CD4-positive, CD25-positive, alpha-beta regulatory T cell (primary cell): ENCODE results near the gene MEOX1. TPM values are rescaled to one million over a fixed set of nuclear protein-coding genes. Genes with fewer than 3 reads are reported as not detected.

Experiments
- ATAC-seq, 2 donors: fragments of 150-1000 bp; cut with Tn5 transposase; one replicate each; pipeline ENCODE4 v1.10.0; 2021; ENCODE audit warnings: low read depth in 2 of 2, moderate number of reproducible peaks in 2 of 2, moderate library complexity in 1 of 2
- DNase-seq, 3 donors: peaks; one replicate each; pipeline versions ENCODE4 v3.0.0 to v3.0.0-alpha.2; 2012 to 2022; ENCODE audit warnings: mixed read lengths in 1 of 3
- H3K27ac ChIP-seq: one replicate; pipeline ENCODE4 v1.7.0; 2013; ENCODE audit warnings: mild to moderate bottlenecking, low read length; ENCODE audit not compliant: insufficient read depth, poor library complexity, severe bottlenecking
- H3K27me3 ChIP-seq: one replicate; pipeline ENCODE4 v1.7.0; 2013; ENCODE audit warnings: low read length; ENCODE audit not compliant: control insufficient read depth, insufficient read depth
- H3K36me3 ChIP-seq: one replicate; pipeline ENCODE4 v1.7.0; 2013; ENCODE audit warnings: mild to moderate bottlenecking, low read length, moderate library complexity; ENCODE audit not compliant: control insufficient read depth, insufficient read depth
- H3K4me1 ChIP-seq: 2 replicates; pipeline ENCODE4 v1.7.0; 2013; ENCODE audit warnings: mild to moderate bottlenecking, low read length; ENCODE audit not compliant: insufficient read depth, control insufficient read depth, poor library complexity, severe bottlenecking
- H3K4me3 ChIP-seq: one replicate; pipeline ENCODE4 v1.7.0; 2013; ENCODE audit warnings: low read depth, mild to moderate bottlenecking, low read length, moderate library complexity
- H3K9me3 ChIP-seq, 2 experiments: 1 replicate in 1 of 2; 2 replicates in 1 of 2; pipeline ENCODE4 v1.7.0; 2013; ENCODE audit warnings: low read length in 2 of 2, mild to moderate bottlenecking in 1 of 2, moderate library complexity in 1 of 2; ENCODE audit not compliant: control insufficient read depth in 2 of 2
- H3K27ac Mint-ChIP-seq, 3 donors: one replicate each; pipeline ENCODE4 v1.8.0; 2020 to 2022; ENCODE audit warnings: mild to moderate bottlenecking in 3 of 3, mixed read lengths in 3 of 3, moderate library complexity in 2 of 3
- H3K27me3 Mint-ChIP-seq: one replicate; pipeline ENCODE4 v1.8.0; 2022; ENCODE audit warnings: mild to moderate bottlenecking, mixed read lengths
- H3K36me3 Mint-ChIP-seq: one replicate; pipeline ENCODE4 v1.8.0; 2020; ENCODE audit warnings: mixed read lengths
- H3K4me1 Mint-ChIP-seq, 4 donors: one replicate each; pipeline ENCODE4 v1.8.0; 2020 to 2022; ENCODE audit warnings: mixed read lengths in 4 of 4, mild to moderate bottlenecking in 1 of 4
- H3K4me3 Mint-ChIP-seq, 4 donors: one replicate each; pipeline ENCODE4 v1.8.0; 2020 to 2022; ENCODE audit warnings: mild to moderate bottlenecking in 4 of 4, mixed read lengths in 4 of 4, moderate library complexity in 3 of 4
- H3K9me3 Mint-ChIP-seq, 7 donors: one replicate each; pipeline ENCODE4 v1.8.0; 2020 to 2022; ENCODE audit warnings: mixed read lengths in 7 of 7, mild to moderate bottlenecking in 3 of 7, moderate library complexity in 2 of 7
- polyA plus RNA-seq, 4 donors: library from polyadenylated mRNA; unstranded; fragments of 300-500 nt; fragmentation: Illumina TruSeq; gene quantifications; one replicate each; pipeline ENCODE4 v1.2.3, GENCODE V29; 2021
- total RNA-seq: library from RNA; stranded (reverse); gene quantifications from one replicate; pipeline ENCODE4 v1.2.3, GENCODE V29; 2022

The MEOX1 gene
- total and polyA plus RNA-seq, 5 donors from 2014 or later, result 15.3 to 36.5 (median 29.7) TPM

- no peak overlapping the region for H3K4me3 Mint-ChIP-seq
- ATAC-seq, result no peak
These were observed 37.7 kb upstream of the MEOX1 start for GRCh38 chr17:43699438-43699756.

GRCh38 chr17:43698678-43699437 is 37.1 kb upstream of the MEOX1 start:
- Mint-ChIP-seq H3K36me3 (no peaks in the 10 kb centered on the region), H3K4me1 (peaks cover 0 to 13% (median 10%) of the 10 kb centered on the region in 4 donors), H3K27me3 (peaks cover 12% of the 10 kb centered on the region), H3K4me3 (no peak overlapping the region), H3K9me3 (no peaks in the 10 kb centered on the region), H3K27ac (no peak overlapping the region)
- Histone ChIP-seq H3K4me1 (peaks cover 10% of the 10 kb centered on the region), H3K36me3 (no peaks in the 10 kb centered on the region), H3K27me3 (peaks cover 2% of the 10 kb centered on the region), H3K9me3 (no peaks in the 10 kb centered on the region), H3K4me3 (no peak overlapping the region), H3K27ac (no peak overlapping the region)
- DNase-seq (no peak), ATAC-seq (no peak)

More at GRCh38 chr17:43699438-43699756, 37.7 kb upstream of the MEOX1 start:
- Mint-ChIP-seq H3K27ac (no peak overlapping the region), H3K4me1 (peaks cover 0 to 13% (median 9%) of the 10 kb centered on the region in 4 donors), H3K27me3 (peaks cover 12% of the 10 kb centered on the region), H3K36me3 (no peaks in the 10 kb centered on the region), H3K9me3 (no peaks in the 10 kb centered on the region)
- Histone ChIP-seq H3K9me3 (no peaks in the 10 kb centered on the region), H3K27me3 (peaks cover 2% of the 10 kb centered on the region), H3K27ac (no peak overlapping the region), H3K4me3 (no peak overlapping the region), H3K36me3 (no peaks in the 10 kb centered on the region), H3K4me1 (peaks cover 10% of the 10 kb centered on the region)
- no peak for DNase-seq

- Histone ChIP-seq H3K4me1 (peaks cover 10% of the 10 kb centered on the region), H3K4me3 (no peak overlapping the region), H3K36me3 (no peaks in the 10 kb centered on the region), H3K27me3 (peaks cover 2% of the 10 kb centered on the region), H3K27ac (no peak overlapping the region), H3K9me3 (no peaks in the 10 kb centered on the region)
- peaks cover 12% of the 10 kb centered on the region for H3K27me3 Mint-ChIP-seq
- ATAC-seq (no peak), DNase-seq (no peak)
- H3K4me1 Mint-ChIP-seq, result peaks cover 0 to 13% (median 10%) of the 10 kb centered on the region in 4 donors
- no peaks in the 10 kb centered on the region for H3K9me3 Mint-ChIP-seq
- H3K27ac Mint-ChIP-seq, result no peak overlapping the region
- no peak overlapping the region for H3K4me3 Mint-ChIP-seq
- H3K36me3 Mint-ChIP-seq, result no peaks in the 10 kb centered on the region
These were observed 36.2 kb upstream of the MEOX1 start for GRCh38 chr17:43697937-43698336.

DNA sequence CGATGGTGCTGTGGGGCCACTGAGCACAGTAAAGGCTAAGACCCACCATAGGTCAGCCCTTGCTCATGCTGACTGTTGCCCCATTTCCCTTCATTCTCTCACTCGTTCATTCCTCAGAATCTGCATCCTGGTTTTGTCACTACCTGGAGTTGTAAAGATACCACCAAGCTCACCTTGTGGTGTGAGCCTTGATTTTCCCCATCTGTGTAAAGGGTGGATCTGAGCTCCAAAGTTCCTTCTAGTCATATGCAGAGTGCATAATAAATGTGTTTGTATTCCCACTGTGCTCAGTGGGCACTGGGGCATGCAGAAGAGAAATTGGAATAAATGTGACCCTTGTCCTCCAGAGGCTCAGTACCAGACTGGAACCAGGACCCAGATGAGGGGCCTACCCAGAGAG is 35.2 kb upstream of the MEOX1 start:
- peaks cover 2% of the 10 kb centered on the region for H3K27me3 ChIP-seq
- no peak overlapping the region for H3K27ac ChIP-seq
- Mint-ChIP-seq H3K27ac (no peak overlapping the region), H3K9me3 (no peaks in the 10 kb centered on the region), H3K27me3 (peaks cover 12% of the 10 kb centered on the region), H3K4me3 (no peak overlapping the region), H3K36me3 (no peaks in the 10 kb centered on the region), H3K4me1 (peaks cover 0 to 13% (median 10%) of the 10 kb centered on the region in 4 donors)
- H3K4me3 ChIP-seq, result no peak overlapping the region
- H3K36me3 ChIP-seq, result no peaks in the 10 kb centered on the region
- no peaks in the 10 kb centered on the region for H3K9me3 ChIP-seq
- H3K4me1 ChIP-seq, result peaks cover 10% of the 10 kb centered on the region
- no peak for DNase-seq
- ATAC-seq, result no peak

DNA sequence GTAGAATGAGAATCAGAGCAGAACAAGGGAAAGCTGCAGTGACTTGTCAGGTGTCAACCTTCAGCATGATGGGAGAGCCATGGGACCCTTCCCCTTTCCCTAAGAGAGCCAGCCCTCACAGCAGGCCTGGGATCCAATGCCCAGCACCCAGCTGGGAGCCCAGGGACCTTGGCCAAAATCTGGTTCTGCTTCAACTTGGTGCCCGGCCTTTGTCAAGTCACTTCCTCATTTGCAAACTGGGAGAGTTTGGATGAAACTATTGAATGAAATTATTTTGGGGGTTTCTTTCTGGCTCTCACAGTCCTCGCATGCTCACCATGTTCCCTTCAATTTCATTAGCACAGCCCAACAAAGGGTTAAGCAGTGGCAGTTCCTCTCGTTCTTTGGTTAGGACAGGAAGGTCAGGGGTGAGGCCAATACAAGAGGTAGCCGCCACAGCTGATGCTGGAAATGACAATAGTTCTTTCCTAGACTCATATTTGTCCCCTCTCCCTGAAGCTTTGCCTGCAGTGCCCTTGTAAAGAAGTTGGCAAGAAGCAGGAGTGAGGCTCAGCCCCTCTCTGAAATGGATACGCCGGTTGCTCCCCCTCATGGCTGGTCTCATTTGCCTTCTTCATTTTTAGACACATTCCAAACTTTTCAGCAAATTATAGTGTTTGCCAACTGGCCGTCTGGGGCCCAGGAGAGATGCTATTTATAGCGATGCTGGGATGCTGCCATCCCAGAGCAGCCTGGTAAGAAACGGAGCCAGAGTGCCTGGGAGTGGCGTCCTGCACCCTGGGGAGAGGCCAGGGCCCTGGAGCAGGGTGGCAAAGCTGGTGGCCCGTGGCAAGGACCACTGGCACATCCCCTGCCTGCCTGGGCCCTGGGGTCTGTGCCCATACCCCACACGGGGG is 34.5 kb upstream of the MEOX1 start:
- Histone ChIP-seq H3K27ac (no peak overlapping the region), H3K27me3 (peaks cover 2% of the 10 kb centered on the region), H3K4me3 (no peak overlapping the region), H3K4me1 (peaks cover 6% of the 10 kb centered on the region), H3K36me3 (no peaks in the 10 kb centered on the region), H3K9me3 (no peaks in the 10 kb centered on the region)
- DNase-seq (no peak), ATAC-seq (no peak)
- Mint-ChIP-seq H3K9me3 (no peaks in the 10 kb centered on the region), H3K4me3 (no peak overlapping the region), H3K4me1 (peaks cover 0 to 9% (median 6%) of the 10 kb centered on the region in 4 donors), H3K36me3 (no peaks in the 10 kb centered on the region), H3K27ac (peak overlapping the region in 1 of 3 donors; percentile 43), H3K27me3 (peaks cover 12% of the 10 kb centered on the region)

DNA sequence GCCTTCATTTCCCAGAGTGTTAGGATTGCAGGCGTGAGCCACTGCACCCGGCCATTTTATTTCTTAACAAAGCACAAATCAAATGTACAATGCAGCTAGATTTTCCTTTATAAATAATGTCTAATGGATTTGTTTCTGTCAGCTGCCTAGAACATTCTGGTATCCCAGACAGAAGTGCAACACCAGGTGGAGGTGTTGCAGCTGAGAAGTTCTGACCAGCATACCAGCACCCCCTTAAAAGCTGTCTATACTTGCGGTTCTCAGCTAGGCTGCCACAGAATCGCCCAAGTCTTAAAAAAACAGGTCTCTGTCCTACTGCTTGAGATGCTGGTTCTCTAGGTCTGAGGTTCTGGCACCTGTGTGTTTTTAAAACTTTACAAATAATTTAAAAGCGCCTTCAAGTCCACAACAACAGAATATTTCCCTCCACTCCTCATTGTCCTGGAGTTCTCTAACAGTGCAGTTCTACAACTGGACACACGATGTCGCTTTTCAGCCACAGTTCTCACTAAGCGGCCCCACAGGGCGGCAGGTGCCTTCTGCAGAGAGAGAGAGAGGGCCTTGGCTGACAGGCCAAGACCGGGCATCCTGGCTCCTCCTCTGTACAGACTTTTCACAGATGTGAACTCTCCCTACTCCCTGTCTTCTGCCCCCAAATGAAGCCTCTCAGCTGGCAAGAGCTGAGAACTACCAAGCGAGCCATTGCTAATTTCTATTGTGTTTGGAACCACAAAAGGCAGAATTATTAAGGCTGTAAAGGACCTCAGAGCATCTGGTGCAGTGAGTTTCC is 32.6 kb upstream of the MEOX1 start:
- no peaks in the 10 kb centered on the region for H3K36me3 Mint-ChIP-seq
- Histone ChIP-seq H3K9me3 (no peaks in the 10 kb centered on the region), H3K4me3 (no peak overlapping the region), H3K36me3 (no peaks in the 10 kb centered on the region), H3K27ac (no peak overlapping the region), H3K4me1 (no peaks in the 10 kb centered on the region), H3K27me3 (no peaks in the 10 kb centered on the region)
- H3K27me3 Mint-ChIP-seq, result peaks cover 7% of the 10 kb centered on the region
- peaks cover 0 to 4% (median 1%) of the 10 kb centered on the region in 4 donors for H3K4me1 Mint-ChIP-seq
- no peak overlapping the region for H3K27ac Mint-ChIP-seq
- H3K4me3 Mint-ChIP-seq, result no peak overlapping the region
- H3K9me3 Mint-ChIP-seq, result no peaks in the 10 kb centered on the region
- DNase-seq (peak; percentile 63 to 81 (median 74)), ATAC-seq (peak; percentile 86 to 88)

DNA sequence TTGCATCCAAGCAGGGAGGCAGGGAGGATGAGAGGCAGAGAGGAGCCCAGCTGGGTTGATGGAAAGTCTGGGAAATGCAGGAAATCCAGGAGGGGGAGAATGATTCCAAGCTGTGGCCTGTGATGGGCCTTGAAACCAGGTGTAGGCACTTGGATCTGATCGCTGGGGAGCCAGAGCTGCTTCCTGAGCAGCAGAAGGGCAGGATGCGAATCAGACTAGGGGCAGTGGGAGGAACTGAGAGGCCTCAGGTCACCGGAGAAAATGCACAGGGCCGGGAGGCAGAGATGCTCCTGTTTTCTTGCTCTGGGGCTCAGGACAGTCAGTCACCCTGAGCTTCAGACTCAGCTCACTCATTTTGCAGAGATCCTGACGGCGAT is 29.6 kb upstream of the MEOX1 start:
- H3K27me3 Mint-ChIP-seq, result no peaks in the 10 kb centered on the region
- H3K27ac Mint-ChIP-seq, result no peak overlapping the region
- Histone ChIP-seq H3K4me1 (no peaks in the 10 kb centered on the region), H3K4me3 (no peak overlapping the region), H3K9me3 (no peaks in the 10 kb centered on the region), H3K27me3 (no peaks in the 10 kb centered on the region), H3K27ac (no peak overlapping the region), H3K36me3 (no peaks in the 10 kb centered on the region)
- peaks cover 0 to 4% (median 1%) of the 10 kb centered on the region in 4 donors for H3K4me1 Mint-ChIP-seq
- DNase-seq (no peak), ATAC-seq (no peak)
- H3K4me3 Mint-ChIP-seq, result no peak overlapping the region
- H3K36me3 Mint-ChIP-seq, result no peaks in the 10 kb centered on the region
- no peaks in the 10 kb centered on the region for H3K9me3 Mint-ChIP-seq
